HG02571 (cell line): Measurements from ENCODE around the gene KLK13.

Source experiments
- ATAC-seq: cut with Tn5 transposase; IDR thresholded peaks from one replicate; pipeline ENCODE4 v1.9.1; 2021; ENCODE audit warnings: mild to moderate bottlenecking, moderate library complexity; ENCODE audit not compliant: unreplicated experiment

KLK13 gene

DNA sequence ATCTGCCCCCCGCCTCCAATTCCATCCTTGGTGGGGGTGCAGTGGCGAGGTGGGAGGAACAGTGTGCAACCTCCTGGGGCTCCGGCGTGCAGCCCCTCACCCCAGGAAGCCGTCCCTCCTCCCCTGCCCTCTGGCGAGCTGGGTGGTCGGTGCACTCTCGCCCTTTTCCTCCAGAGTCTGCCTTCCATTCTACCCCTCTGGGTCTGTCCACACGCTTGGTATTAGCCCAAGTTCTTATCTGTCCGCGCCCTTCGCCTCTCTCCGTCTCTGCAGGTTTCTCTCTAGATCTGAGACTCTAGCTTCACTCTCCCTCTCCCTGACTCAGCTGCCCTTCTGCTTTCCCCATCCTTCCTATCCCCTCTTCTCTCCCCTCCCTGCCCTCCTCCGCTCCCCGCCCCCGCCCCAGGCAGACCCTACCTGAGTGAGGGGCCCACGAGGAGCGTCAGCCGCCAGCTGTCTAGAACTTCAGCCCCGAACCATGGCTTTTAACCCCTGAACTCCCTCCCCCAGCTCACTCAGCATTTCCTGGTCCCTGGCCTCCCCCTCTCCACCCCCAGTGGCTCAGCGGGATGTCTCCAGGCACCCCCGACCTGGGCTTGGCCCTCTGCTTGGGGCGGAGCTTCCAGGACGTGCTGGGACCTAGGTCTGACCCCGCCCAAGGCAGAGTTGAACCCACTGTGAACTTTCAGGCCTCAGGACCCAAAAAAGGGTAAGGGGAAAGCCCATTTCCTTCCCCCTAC is 499 bp upstream of the KLK13 start:
- ATAC-seq, result no peak

- ATAC-seq, result no peak
Observed at GRCh38 chr19:51063664-51064063, 1.2 kb downstream of the KLK13 start.

DNA sequence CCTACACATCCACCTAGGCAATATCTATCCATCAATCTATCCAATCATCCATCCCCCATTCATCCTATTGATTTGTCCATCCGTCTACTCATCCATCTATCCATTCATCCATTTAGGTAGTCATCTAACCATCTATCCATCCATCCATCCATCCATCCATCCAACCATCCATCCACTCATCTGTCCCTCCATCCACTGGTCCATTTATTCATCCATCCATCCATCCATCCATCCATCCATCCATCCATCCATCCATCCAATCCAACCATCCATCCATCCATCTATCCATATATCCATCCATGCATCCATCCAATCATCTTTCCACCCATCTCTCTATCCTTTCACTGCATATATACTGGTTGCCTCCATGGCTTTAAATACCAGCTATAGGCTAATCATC is 3.9 kb downstream of the KLK13 start:
- no peak for ATAC-seq

- ATAC-seq, result no peak
Observed at GRCh38 chr19:51060336-51060735, 4.6 kb downstream of the KLK13 start.

- ATAC-seq, result no peak
Observed at GRCh38 chr19:51059715-51060114, 5.2 kb downstream of the KLK13 start.

DNA sequence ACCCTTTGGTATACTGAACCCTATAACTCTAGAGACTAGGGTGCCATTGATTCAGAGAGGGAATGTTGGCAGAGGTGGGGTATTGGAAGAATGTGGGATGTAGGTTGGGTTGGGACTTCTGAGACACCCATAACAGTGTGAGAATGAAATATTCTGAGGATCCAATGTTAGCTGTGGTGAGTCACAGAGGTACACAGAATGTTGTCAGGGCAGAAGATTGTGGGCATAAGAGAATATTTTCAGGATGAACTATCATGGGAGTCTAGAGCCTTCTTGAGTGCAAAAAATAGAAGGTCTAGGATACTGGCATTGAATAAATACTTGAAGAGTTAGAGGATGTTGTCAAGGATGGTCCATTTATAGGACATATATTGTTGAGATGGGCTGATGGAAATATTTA is 9.0 kb downstream of the KLK13 start:
- no peak for ATAC-seq

GRCh38 chr19:51047031-51047335 is 17.9 kb downstream of the KLK13 start:
- no peak for ATAC-seq

GRCh38 chr19:51044327-51044726 is 20.6 kb downstream of the KLK13 start:
- ATAC-seq, result no peak

GRCh38 chr19:51043497-51043896 is 21.4 kb downstream of the KLK13 start:
- ATAC-seq, result no peak

DNA sequence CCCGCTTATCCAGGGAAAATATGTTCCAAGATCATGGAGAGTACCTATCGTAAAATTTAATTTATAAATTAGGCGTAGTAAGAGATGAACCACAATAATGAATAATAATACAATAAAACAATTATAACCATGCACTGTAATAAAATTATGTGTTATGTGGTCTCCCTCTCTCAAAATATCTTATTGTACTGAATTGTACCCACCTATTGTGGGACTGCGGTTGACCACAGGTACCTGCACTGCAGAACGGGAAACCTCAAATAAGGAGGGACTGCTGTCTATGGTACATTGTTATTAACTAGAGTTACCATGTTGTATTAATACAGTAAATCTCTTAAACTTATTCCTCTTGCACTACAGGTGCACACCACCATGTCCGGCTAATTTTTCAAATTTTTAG is 24.7 kb downstream of the KLK13 start:
- no peak for ATAC-seq

DNA sequence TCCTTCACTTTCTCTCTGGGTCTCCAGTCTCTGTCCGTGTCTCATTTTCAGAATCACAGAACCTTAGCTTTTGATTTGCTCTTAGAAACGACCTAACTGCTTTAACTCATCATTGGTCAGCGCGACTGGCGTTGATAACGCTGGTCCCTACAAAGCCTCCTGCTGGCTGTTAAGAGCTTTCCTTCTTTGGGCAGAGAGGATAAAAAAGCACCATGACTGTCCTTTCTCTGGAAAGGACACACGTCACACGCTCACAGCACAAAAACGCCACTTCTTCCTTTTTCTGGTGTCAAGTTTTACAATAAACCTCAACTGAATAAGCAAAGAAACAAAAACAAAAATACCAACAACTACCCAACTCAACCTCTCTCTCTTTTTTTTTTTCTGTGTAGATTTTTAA is 28.4 kb downstream of the KLK13 start:
- ATAC-seq, result no peak

DNA sequence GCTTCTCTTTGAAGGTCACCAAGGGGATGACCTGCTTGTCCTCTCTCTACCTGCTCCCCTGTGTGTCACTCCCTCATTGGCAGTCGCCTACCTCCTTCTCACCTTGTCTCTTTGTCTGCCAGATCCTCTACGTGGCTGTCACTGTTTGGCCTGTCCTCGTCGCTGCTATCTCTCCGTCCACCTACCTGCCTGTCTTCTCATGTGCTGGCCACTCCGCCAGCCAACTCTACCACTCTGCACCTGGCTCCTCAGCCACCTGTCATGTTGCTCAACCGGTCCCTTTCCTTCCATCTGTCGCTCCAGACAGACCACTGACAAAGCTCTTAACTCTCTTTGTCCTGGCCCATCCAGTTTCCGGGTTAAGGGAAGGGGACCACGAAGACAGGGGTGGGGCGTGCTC is 30.2 kb downstream of the KLK13 start, which contains the start of gene KLK12:
Gene KLK12, minus strand, starts transcription at position 299 of the 400 bp plus-strand sequence. CDS start 381 bp downstream, outside the sequence.
- no peak for ATAC-seq

DNA sequence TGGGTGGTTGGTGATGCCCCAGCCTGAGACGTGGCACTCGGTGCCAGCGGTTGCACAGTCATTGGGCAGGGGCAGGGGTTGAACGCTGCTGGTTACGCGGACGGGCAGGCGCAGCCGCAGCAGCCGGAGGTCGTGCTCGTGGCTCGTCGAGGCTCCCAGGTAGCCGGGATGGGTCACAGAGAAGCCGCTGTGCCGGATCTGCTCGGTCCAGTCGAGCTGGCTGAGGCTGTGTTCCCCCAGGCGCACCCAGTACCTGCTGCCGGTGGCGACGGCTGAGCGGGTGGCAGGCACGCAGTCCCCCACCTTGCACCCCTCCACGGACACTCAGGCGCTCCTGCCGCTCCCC is 33.0 kb downstream of the KLK13 start:
- no peak for ATAC-seq

GRCh38 chr19:51031220-51031879 is 33.5 kb downstream of the KLK13 start:
- no peak for ATAC-seq

- no peak for ATAC-seq
Observed at GRCh38 chr19:51030631-51031030, 34.3 kb downstream of the KLK13 start.

GRCh38 chr19:51029718-51030117 is 35.2 kb downstream of the KLK13 start:
- no peak for ATAC-seq

DNA sequence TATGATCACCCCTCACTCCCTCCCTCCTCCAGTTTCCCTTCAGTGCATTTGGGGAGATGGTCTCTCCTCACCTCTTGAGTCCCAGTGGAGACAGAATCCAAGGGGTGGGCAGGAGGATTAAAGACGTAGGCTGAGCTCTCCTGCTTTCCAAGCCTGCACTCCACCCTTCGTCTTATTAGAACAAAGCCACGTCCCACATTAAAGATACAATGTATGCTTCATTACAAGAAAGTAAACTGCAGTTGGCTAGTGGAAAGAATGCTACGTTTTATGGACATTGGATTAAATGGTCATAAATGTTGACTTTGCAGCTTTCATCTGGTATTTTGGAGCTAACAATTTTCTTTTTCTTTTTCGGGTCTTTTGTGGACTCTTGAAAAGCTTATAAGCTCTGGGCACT is 37.0 kb downstream of the KLK13 start:
- ATAC-seq, result no peak

DNA sequence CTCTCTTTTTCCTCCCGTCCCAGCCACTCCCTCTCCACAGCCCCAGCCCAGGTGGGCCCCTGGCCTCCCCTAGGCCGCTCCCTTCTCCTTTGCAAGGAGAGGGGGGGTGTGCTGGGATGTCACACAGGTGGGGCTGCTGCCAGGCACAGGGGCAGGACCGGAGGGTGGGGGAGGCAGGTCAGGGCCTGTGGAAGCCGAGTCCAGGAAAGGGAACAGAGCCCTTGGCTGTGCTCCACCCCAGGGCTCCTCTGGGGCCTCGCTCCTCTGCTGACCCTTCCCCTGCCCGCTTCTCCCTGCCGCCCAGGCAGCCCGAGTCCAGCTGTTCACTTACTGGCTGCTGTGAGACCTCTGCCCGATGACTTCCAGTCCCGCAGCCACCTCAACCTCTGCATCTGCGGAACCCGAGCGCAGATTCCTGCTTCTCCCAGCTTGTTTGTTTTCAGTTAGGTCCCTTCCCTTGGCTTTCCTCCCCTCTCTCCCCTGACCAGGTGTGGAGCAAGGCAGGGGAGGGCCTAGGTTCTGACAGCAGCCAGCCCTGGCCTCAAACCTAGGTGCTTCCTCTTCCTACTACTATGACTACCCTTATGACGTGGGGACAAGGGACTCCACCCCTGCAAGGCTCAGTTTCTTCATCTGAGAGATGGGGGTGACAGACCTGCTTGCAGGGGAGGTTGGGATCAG is 37.6 kb downstream of the KLK13 start:
- ATAC-seq, result no peak

- no peak for ATAC-seq
Observed at GRCh38 chr19:51026554-51026831, 38.4 kb downstream of the KLK13 start, which contains the start of gene KLK11. KLK11 (minus strand) TSS chr19:51026616; CDS start chr19:51025631, 985 bp downstream.

- ATAC-seq, result no peak
Observed at GRCh38 chr19:51025809-51026553, 38.9 kb downstream of the KLK13 start.

- no peak for ATAC-seq
Observed at GRCh38 chr19:51025401-51025800, 39.5 kb downstream of the KLK13 start.

DNA sequence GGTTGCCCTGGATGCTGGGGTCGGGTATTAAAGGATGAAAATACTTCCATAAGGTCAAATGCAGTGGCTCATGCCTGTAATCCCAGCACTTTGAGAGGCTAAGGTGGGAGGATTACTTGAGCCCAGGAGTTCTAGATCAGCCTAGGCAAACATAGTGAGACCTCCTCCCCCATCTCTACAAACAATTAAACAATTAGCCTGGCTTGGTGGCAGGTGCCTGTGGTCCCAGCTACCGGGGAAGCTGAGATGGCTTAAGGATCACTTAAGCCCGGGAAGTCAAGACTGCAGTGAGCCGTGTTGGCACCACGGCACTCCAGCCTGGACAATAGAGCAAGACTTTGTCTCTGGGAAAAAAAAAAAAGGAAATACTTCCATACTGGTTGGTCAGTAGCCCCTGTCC is 40.0 kb downstream of the KLK13 start:
- ATAC-seq, result no peak
